DND-41 (cell line): ENCODE data around the gene GNS.

ENCODE experiments used
- EZH2 ChIP-seq: IDR thresholded peaks from 3 replicates; pipeline ENCODE4 v1.6.1; 2012; ENCODE audit warnings: borderline replicate concordance, low read depth, mild to moderate bottlenecking, moderate library complexity, low read length, inconsistent platforms; ENCODE audit not compliant: severe bottlenecking
- TF ChIP-seq, protein P1 (sequence below): IDR thresholded peaks from 2 replicates; pipeline ENCODE4 v1.5.1; 2012; ENCODE audit warnings: borderline replicate concordance, low read length, moderate library complexity, mild to moderate bottlenecking; ENCODE audit not compliant: poor library complexity, severe bottlenecking; ENCODE audit errors: extremely low read depth

DNA sequence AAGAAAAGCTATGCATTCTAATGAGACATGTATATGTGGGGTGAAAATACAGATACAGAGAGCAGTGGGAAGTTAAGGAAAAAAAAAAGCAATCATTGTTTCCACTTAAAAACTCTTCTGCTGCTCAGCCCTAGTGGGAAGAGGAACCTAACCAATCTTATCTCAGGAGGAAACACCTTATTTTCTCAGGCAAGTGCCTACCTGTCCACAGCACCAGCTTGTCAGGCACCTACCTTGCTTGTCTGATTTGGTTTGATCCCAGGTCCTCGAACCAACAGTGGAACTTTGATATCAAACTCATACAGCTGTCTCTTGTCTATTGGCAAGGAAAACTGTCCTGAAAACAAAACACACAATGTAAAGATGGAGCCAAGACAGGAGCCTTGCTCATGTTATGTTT lies 22.4 kb downstream of the GNS start:
- TF ChIP-seq, protein P1, sequence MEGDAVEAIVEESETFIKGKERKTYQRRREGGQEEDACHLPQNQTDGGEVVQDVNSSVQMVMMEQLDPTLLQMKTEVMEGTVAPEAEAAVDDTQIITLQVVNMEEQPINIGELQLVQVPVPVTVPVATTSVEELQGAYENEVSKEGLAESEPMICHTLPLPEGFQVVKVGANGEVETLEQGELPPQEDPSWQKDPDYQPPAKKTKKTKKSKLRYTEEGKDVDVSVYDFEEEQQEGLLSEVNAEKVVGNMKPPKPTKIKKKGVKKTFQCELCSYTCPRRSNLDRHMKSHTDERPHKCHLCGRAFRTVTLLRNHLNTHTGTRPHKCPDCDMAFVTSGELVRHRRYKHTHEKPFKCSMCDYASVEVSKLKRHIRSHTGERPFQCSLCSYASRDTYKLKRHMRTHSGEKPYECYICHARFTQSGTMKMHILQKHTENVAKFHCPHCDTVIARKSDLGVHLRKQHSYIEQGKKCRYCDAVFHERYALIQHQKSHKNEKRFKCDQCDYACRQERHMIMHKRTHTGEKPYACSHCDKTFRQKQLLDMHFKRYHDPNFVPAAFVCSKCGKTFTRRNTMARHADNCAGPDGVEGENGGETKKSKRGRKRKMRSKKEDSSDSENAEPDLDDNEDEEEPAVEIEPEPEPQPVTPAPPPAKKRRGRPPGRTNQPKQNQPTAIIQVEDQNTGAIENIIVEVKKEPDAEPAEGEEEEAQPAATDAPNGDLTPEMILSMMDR: no peak
- TF ChIP-seq EZH2: no peak
